GM19452 (cell line): ENCODE measurements around the gene RSRC2.

Experiments
- ATAC-seq: cut with Tn5 transposase; IDR thresholded peaks from one replicate; pipeline ENCODE4 v1.9.1; 2021; ENCODE audit not compliant: unreplicated experiment

Gene RSRC2

GRCh38 chr12:122454250-122454721 is 72.5 kb downstream of the RSRC2 start:
- ATAC-seq, result no peak
